HCEC 1CT (cell line): ENCODE data around the gene CDC42EP1.

Source experiments
- DNase-seq: peaks from one replicate; pipeline ENCODE4 v3.0.0-alpha.2; 2017

CDC42EP1 gene

DNA sequence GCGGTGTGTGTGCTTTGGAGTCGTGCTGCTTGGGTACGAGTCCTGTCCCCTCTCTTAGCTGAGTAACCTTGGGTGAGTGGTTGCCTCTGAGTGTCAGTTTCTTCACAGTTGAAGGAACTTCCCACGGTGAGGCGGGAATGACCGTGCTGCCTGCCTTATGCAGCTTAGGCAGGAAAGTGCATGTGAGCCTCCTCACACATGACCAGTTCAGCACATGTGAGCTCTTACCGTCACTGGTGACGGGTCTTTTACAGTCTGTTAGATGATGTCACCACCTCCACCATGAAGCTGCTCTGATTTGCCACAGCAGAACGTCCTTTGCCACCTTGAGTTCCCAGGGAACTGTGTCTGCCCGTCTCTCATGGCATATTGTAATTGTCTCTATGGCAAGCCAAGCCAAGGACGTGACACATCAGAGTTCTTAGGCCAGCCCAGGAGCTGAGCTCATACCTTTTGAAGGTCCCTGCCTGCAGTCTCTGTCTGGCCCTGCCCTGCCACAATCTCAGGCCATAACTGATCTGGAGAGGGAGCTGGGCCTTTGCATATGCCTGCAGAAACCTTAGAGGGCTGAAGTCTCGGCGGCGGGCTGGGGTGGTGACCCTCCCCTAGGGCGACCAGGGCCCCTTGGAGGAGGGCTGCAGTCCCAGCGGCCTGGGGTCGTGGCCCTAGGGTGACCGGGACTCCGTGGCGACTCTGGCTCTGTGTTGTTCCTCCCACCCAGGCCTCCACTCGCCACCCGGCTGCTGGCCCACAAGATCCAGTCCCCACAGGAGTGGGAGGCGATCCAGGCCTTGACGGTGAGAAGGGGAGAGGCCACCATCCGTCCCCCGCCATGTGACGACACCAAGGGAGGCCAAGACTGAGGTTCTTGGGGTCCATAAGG, 56.2 kb downstream of the CDC42EP1 start:
- no peak for DNase-seq

GRCh38 chr22:37617431-37617830, 57.2 kb downstream of the CDC42EP1 start:
- DNase-seq: no peak

DNA sequence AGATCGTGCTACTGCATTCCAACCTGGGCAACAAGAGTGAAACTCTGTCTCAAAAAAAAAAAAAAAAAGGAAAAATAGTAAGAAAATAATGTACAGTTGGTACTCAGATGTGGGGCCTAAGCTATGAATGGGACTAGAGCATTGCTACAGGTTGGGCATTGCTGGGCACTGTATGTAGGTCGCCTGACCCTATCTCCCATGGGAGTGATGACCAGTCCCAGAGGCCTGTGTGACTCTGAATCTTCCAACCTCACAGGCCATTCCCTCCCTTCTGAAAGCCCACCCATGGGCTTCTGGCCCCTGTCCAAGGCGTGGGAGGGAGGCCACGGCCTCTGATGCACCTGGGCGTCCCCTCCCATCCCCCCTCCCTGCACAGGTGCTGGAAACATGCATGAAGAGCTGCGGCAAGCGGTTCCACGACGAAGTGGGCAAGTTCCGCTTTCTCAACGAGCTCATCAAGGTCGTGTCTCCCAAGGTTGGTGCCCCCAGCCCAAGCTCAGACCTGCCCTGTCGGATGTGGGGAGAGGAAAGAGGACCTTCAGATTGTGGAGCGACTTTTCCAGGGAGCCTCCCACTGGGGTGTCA, 57.9 kb downstream of the CDC42EP1 start:
- DNase-seq: no peak

- no peak for DNase-seq
Measured at GRCh38 chr22:37618674-37619073, 58.4 kb downstream of the CDC42EP1 start.
